SH-SY5Y (cell line): ENCODE data around the gene OSBPL10.

ENCODE experiments used
- GATA2 ChIP-seq: IDR thresholded peaks from 2 replicates; pipeline ENCODE4 v1.6.1; 2011; ENCODE audit warnings: mild to moderate bottlenecking, low read depth, low read length
- GATA3 ChIP-seq: IDR thresholded peaks from 2 replicates; pipeline ENCODE4 v1.6.1; 2011; ENCODE audit warnings: low read depth, mild to moderate bottlenecking, low read length, moderate library complexity

- peak; percentile 33; the same call in 1 of the 2 replicates for TF ChIP-seq GATA2
- TF ChIP-seq GATA3 = no peak
Observed at GRCh38 chr3:31908391-31909097, 72.5 kb downstream of the OSBPL10 start.
